Measurements from ENCODE around the gene CLSTN3. TPM values are rescaled to one million over a fixed set of nuclear protein-coding genes. Genes with fewer than 3 reads are reported as not detected.
A peak's percentile ranks its signal among the peaks of the same experiment; 100 is the strongest.

CLSTN3 gene
- total RNA-seq, 1 donor from 2014 or later = 106 TPM

GRCh38 chr12:7188562-7189397, 58.6 kb downstream of the CLSTN3 start:
- peak; percentile 79 for DNase-seq (ENCODE audit: low read depth)

- peak; percentile 91 for DNase-seq (ENCODE audit: low read depth)
Measured at GRCh38 chr12:7189398-7190267, 59.5 kb downstream of the CLSTN3 start, which contains the start of gene PEX5. PEX5 (plus strand) TSS chr12:7189686; CDS start chr12:7190378, 692 bp downstream.

- DNase-seq (ENCODE audit: low read depth) = peak; percentile 2
Measured at GRCh38 chr12:7190268-7191055, 60.3 kb downstream of the CLSTN3 start.

- DNase-seq (ENCODE audit: low read depth) = no peak
Measured at GRCh38 chr12:7193674-7194073, 63.5 kb downstream of the CLSTN3 start.

- DNase-seq (ENCODE audit: low read depth) = peak; percentile 36
Measured at GRCh38 chr12:7197841-7198240, 67.7 kb downstream of the CLSTN3 start.

- no peak for DNase-seq (ENCODE audit: low read depth)
Measured at GRCh38 chr12:7203109-7203508, 72.9 kb downstream of the CLSTN3 start.

GRCh38 chr12:7205091-7205490, 74.9 kb downstream of the CLSTN3 start:
- no peak for DNase-seq (ENCODE audit: low read depth)

- DNase-seq (ENCODE audit: low read depth) = no peak
Measured at GRCh38 chr12:7206691-7207090, 76.5 kb downstream of the CLSTN3 start.

- no peak for DNase-seq (ENCODE audit: low read depth)
Measured at GRCh38 chr12:7207866-7208625, 77.9 kb downstream of the CLSTN3 start.

Other genes with a start within 250 kb of the CLSTN3 start
- 16.1 and 16.4 TPM in 2 replicates for gene LRRC23, start 225.5 kb upstream of the CLSTN3 start, total RNA-seq
- gene ENO2, start 215.8 kb upstream of the CLSTN3 start, total RNA-seq = 14.1 and 41.3 TPM in 2 replicates
- 1.7 and 29.4 TPM in 2 replicates for gene ATN1, start 202.4 kb upstream of the CLSTN3 start, total RNA-seq
- not detected in 2 replicates for gene RNU7-1, start 186.6 kb upstream of the CLSTN3 start, total RNA-seq
- 38.0 and 62.4 TPM in 2 replicates for gene C12orf57, start 186.3 kb upstream of the CLSTN3 start, total RNA-seq
- 14.8 and 18.4 TPM in 2 replicates for gene PTPN6, start 179.0 kb upstream of the CLSTN3 start, total RNA-seq
- 109 and 234 TPM in 2 replicates for gene PHB2, start 159.7 kb upstream of the CLSTN3 start, total RNA-seq
- 37.8 and 61.0 TPM in 2 replicates for gene EMG1, start 159.5 kb upstream of the CLSTN3 start, total RNA-seq
- 9.7 and 26.5 TPM in 2 replicates for gene LPCAT3, start 111.9 kb upstream of the CLSTN3 start, total RNA-seq
- 5.2 and 72.6 TPM in 2 replicates for gene C1S, start 69.7 kb upstream of the CLSTN3 start, total RNA-seq
- gene C1R, start 37.9 kb upstream of the CLSTN3 start, total RNA-seq = 4.2 and 82.9 TPM in 2 replicates
- 31.4 and 68.7 TPM in 2 replicates for gene C1RL, start 21.2 kb upstream of the CLSTN3 start, total RNA-seq
- gene RBP5, start 1.5 kb upstream of the CLSTN3 start, total RNA-seq = 1.1 TPM in 1 of 2 replicates, not detected in the other
- 24.8 and 36.5 TPM in 2 replicates for gene PEX5, start 59.3 kb downstream of the CLSTN3 start, total RNA-seq
- gene ACSM4, start 173.7 kb downstream of the CLSTN3 start, total RNA-seq = not detected in 2 replicates

Measured in renal cortical epithelial cell (primary cell).